Pons (tissue), 1 donor: Measurements from ENCODE around the gene RRM1.
"Not testable (repeated sequence)": the region's sequence is repeated elsewhere in the genome, so short reads cannot be mapped to it uniquely, and the experiment has no call there.

ENCODE experiments used
- DNase-seq: peaks from one replicate; pipeline ENCODE4 v3.0.0-alpha.2; 2016; ENCODE audit warnings: low spot score

Gene RRM1

GRCh38 chr11:4094348-4095291 is at the start of gene RRM1:
Gene RRM1 (plus strand): TSS chr11:4094799. CDS start chr11:4095013, 214 bp downstream.
- DNase-seq = peak; percentile 96

GRCh38 chr11:4044976-4045646 is 49.5 kb upstream of the RRM1 start:
- DNase-seq = peak; percentile 98

- no peak for DNase-seq
These were observed 46.3 kb upstream of the RRM1 start for GRCh38 chr11:4048340-4048739.

- DNase-seq = no peak
These were observed 45.6 kb upstream of the RRM1 start for GRCh38 chr11:4049006-4049405.

- DNase-seq = no peak
These were observed 44.5 kb upstream of the RRM1 start for GRCh38 chr11:4050138-4050537.

GRCh38 chr11:4053200-4053599 is 41.4 kb upstream of the RRM1 start:
- not testable (repeated sequence) for DNase-seq

GRCh38 chr11:4054643-4055042 is 40.0 kb upstream of the RRM1 start:
- no peak for DNase-seq

GRCh38 chr11:4059424-4059823 is 35.2 kb upstream of the RRM1 start:
- no peak for DNase-seq

GRCh38 chr11:4060182-4060923 is 34.2 kb upstream of the RRM1 start:
- no peak for DNase-seq

GRCh38 chr11:4061700-4062099 is 32.9 kb upstream of the RRM1 start:
- no peak for DNase-seq

- no peak for DNase-seq
These were observed 31.3 kb upstream of the RRM1 start for GRCh38 chr11:4063348-4063747.

- DNase-seq = no peak
These were observed 30.2 kb upstream of the RRM1 start for GRCh38 chr11:4064278-4064955.

GRCh38 chr11:4065086-4065485 is 29.5 kb upstream of the RRM1 start:
- no peak for DNase-seq

GRCh38 chr11:4065601-4066377 is 28.8 kb upstream of the RRM1 start:
- DNase-seq = no peak

- DNase-seq = peak; percentile 38
These were observed 27.7 kb upstream of the RRM1 start for GRCh38 chr11:4066910-4067309.

- DNase-seq = peak; percentile 35
These were observed 25.6 kb upstream of the RRM1 start for GRCh38 chr11:4068962-4069361.

- no peak for DNase-seq
These were observed 23.3 kb upstream of the RRM1 start for GRCh38 chr11:4071325-4071724.

- no peak for DNase-seq
These were observed 22.7 kb upstream of the RRM1 start for GRCh38 chr11:4071914-4072313.

- DNase-seq = peak; percentile 91
These were observed 21.8 kb upstream of the RRM1 start for GRCh38 chr11:4072668-4073285.

- no peak for DNase-seq
These were observed 20.3 kb upstream of the RRM1 start for GRCh38 chr11:4074266-4074665.

- no peak for DNase-seq
These were observed 17.8 kb upstream of the RRM1 start for GRCh38 chr11:4076774-4077173.
